ENCODE data around the gene LELP1. TPM values are rescaled to one million over a fixed set of nuclear protein-coding genes. Genes with fewer than 3 reads are reported as not detected.
"Not testable (repeated sequence)": the region's sequence is repeated elsewhere in the genome, so short reads cannot be mapped to it uniquely, and the experiment has no call there.

Gene LELP1
- not detected for total RNA-seq

- POLR2A ChIA-PET: no interaction called here
- CTCF ChIA-PET: no interaction called here
These were observed at the start of gene LELP1 for GRCh38 chr1:153203130-153203529. Gene LELP1 (plus strand): TSS chr1:153203430. CDS start chr1:153204708, 1,278 bp downstream.

DNA sequence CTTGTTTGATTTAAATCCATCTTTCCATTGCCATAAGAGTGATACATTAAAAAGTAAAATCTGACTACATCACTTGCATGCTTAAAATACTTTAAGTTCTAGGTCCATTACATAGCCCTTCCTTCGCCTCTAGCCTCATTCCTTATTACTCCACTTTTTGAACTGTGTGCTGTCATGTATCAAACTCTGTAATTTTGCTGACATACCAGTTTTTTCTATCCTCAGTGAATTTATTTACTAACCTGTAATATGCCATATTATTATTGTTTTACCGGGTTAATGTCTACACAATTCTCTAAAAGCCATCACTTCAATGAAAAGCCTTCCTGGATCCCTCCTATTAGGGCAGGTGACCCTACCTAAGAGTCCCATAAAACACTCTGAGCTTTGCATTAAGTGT is 47.7 kb upstream of the LELP1 start:
- POLR2A ChIA-PET: no interaction called here

DNA sequence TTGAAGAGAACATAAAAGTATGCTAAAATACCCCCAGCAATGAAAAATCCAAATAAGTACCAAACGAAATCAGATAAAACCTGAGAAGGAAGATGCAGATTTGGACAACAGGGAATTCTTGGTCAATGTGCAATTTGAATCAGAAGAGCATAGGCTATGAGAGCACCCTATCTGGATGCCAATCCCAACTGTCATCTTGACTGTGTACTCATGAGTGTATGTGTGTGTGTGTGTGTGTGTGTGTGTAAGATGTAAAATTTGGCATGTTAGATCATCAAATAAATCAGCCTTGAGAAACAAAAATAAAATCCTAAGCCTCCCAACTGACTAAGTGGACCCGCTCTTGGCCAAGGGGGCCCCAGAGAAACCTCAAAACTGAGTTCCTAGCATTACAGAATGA is 34.5 kb upstream of the LELP1 start:
- CTCF ChIA-PET: no interaction called here
- POLR2A ChIA-PET: no interaction called here

More for the DNA sequence above, 47.7 kb upstream of the LELP1 start:
- CTCF ChIA-PET: no interaction called here

DNA sequence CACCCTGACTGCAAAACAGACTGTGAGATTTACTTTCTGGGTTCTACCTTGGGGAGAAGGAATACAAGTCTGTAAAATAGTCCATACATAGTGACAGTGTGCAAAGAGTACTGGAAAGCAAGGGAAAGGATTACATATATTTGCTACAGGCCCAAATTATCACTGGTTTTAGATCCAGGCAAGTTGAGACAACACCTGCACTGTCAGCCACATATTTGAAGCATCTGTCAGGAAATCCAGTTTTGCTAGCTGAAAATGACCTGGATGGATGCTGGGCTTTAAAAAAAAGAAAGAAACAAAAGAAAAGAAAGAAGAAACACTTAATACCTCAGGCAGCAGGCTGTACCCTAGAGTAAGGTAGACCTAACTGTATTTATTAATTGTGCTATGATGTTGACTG is 28.6 kb upstream of the LELP1 start:
- POLR2A ChIA-PET: no interaction called here
- CTCF ChIA-PET: interaction anchor here (0.6 kb wide), 1 partner anchor 1631 kb away, joined by 3 read pairs; no protein-coding TSS in a partner anchor

DNA sequence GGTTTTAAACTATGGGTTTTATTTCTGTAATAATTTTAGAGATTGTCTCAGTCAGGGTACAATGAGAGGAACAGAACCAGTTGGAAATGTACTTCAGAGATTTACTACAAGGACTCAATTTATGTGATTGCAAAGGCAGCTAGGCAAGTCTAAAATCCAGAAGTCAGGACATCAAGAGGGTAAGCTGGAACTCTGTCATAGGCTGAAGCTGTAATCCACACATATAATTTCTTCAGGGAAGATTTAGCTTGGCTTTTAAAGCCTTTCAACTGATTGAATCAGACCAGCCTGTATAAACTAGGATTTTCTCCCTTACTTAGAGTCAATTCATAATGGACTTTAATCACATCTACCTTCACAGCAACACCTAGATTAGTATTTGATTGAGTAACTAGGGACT is 24.3 kb upstream of the LELP1 start:
- ChIA-PET CTCF (no interaction called here), POLR2A (no interaction called here)

DNA sequence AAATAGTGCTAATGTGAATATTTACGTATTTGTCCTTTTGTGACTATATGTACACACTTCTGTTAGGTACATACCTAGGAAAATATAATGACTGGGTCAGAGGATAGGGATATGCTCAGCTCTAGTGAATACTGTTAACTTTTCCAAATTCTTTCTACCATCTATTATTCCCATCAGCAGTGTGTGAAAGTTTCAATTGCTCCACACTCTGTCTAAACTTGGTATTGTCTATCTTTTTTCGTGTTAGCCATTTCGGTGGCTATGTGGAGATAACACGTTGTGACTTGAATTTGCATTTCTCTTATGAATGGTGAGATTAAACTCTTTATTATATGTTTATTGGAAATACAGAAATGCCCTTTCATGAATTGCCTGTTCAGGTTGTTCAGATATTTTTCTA is 22.7 kb upstream of the LELP1 start:
- CTCF ChIA-PET: no interaction called here
- POLR2A ChIA-PET: no interaction called here

DNA sequence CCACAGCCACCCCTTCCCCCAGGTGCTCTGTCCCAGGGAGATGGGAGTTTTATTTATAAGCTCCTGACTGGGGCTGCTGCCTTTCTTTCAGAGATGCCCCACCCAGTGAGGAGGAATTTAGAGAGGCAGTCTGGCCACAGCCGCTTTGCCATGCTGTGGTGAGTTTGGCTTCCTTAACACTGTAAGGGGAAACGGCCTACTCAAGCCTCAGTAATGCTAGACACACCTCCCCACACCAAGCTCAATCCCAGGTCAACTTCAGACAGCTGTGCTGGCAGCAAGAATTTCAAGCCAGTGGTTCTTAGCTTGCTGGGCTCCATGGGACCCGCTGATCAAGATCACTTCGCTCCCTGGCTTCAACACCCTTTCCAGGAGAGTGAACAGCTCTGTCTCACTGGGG is 14.9 kb upstream of the LELP1 start:
- POLR2A ChIA-PET, CTCF ChIA-PET: not testable (repeated sequence)

DNA sequence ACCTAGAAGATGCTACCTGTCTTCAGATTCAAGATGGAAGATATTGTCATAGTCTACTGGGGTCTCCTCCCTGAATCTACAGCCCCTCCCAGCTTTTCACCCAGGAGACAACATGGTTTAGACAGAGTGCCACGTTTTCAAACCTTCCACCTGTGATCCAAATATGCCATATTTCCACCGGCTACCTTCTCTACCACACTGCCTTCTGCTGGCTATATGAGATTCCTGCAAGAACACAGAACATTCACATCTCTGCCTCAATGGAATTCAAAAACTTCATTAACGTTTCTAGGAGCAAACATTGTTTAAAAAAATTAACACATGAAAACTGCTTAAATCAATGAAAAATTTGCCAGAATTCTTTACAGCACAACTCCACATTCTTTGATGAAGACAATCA is 12.9 kb upstream of the LELP1 start:
- POLR2A ChIA-PET: no interaction called here
- CTCF ChIA-PET: no interaction called here

DNA sequence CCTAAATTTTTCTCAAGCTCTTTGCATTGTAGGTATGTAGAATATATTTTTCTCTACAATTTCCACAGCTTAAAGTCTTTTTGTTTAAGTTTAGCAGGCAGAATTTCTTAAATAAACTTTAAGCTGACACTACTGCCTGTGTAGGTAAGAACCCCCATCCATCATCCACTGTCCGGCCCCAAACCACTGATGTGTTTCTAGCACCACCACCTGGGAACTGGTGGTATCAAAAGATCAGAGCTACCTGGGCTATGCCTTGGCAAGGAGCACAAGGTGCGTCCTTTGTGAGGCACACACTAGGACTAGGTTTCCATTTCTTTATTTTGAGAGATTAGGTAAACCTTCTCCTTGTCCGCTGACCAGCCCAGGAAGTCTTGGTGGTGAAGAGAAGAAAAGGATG is 10.5 kb upstream of the LELP1 start:
- ChIA-PET POLR2A (no interaction called here), CTCF (interaction anchor here (1.2 kb wide), 1 partner anchor 18 kb away, joined by 3 read pairs; no protein-coding TSS in a partner anchor)

DNA sequence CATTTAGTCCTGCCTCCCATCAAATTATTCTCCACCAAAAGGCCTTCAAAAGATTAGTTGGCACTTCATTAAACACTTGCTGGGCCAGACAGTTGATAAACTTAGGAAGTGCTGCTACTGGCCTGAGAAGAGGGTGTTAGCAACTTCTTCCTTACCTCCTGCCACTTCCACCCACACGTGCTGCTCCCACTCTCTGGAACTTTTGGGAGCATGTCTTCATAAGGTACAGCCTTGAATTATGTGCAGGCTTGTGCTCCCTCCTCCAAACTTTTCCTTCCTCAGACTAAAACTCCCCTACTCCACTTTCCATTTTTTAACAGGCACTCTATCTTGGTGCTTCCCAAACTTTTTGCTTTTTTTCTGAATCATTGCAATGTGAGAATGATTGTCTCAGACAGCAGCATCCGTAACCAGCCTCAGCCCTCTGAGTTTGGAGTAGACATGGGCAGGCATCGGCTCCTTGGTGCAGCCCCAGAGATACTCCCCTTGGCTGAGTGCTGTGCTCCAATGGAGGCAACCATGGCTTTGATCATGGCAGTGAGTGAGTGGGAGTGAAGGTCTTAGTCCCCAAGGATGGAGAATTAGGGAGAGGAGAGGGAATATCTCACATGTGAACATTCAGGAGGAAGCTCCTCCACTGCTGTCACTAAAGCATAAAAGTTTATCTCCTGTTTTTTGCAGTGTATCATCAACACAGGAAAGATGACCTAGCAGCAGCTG is 8.7 kb upstream of the LELP1 start:
- ChIA-PET POLR2A (no interaction called here), CTCF (no interaction called here)

DNA sequence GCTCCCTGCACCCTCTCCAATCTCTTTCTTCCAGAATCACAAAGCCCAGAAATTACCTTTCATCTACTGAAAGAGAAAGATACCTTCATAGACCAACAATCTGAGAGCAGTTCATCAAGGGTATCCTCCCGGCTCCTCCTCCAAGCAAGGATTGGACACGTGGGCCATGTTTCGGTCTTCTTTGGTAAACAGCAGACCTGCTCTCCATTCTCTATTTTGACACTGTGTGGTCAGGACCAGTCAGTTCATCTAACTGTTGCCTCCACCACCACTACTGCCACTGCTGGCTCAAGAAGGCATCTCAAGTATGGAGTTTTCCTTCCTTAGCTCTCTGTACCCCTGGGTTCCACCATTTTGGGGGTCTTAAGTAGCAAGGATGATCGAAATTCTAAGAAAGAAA is 8.0 kb upstream of the LELP1 start:
- ChIA-PET CTCF (no interaction called here), POLR2A (no interaction called here)

DNA sequence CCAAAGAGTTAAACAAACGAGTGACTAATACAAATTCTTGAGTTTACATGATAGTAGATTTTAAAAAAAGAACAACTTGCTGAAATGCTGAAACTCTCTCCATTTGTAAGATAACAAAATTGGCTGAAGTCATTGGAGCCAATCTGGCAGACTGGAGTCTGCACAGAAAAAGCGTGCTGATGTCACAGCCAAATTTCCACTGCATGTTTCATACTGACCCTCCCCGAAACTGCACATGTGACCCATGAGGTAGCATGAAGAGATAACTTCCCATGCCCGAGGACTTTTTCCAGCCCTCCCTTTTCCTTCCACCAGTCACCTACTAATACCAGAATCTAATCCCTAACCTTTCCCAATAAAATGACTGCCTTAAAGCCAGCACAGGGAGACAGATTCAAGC is 1.2 kb upstream of the LELP1 start:
- ChIA-PET POLR2A (no interaction called here), CTCF (no interaction called here)

DNA sequence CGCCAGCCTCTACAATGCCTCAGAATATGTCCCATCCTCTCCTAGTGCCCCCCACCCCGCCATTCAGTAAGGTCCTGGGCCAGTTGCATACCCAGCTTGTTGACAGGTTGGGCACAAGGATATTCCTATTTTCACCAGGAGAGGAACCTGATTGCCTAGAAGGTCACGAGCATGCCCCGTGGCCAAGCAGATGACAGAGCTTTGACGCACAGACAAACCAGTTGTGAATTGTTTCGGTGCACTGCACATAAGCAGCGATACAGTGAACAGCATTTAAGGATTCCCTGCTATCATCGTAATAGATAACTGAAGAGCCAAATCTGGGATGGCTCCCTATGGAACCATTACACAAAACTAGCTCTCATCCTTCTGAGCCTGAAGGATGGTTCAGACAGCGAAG is 3.4 kb downstream of the LELP1 start:
- ChIA-PET POLR2A (no interaction called here), CTCF (interaction anchor here (0.7 kb wide), 1 partner anchor 12 kb away, joined by 3 read pairs; no protein-coding TSS in a partner anchor)

GRCh38 chr1:153210206-153210605 is 7.0 kb downstream of the LELP1 start:
- POLR2A ChIA-PET: no interaction called here
- CTCF ChIA-PET: interaction anchor here (1.1 kb wide), 1 partner anchor 18 kb away, joined by 3 read pairs; no protein-coding TSS in a partner anchor

DNA sequence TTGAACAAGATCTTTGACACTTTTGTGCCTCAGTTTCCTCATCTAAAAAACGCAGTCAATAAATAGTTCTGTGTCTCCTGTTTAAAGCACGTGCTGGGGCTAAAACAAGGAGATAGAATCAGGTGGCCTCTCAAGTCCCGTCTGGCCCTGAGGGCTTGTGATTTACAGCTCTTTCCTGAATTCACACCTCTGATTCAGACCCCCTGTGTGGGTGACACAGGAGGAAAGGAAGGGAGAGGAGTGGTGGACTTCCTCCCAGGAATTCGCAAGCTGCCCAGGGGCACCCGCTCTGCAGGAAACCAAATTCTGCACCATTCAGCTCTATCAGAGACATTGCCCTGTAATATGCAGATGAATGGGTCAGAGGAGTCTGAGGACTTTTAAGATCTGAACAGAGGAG is 9.0 kb downstream of the LELP1 start:
- ChIA-PET CTCF (no interaction called here), POLR2A (no interaction called here)

DNA sequence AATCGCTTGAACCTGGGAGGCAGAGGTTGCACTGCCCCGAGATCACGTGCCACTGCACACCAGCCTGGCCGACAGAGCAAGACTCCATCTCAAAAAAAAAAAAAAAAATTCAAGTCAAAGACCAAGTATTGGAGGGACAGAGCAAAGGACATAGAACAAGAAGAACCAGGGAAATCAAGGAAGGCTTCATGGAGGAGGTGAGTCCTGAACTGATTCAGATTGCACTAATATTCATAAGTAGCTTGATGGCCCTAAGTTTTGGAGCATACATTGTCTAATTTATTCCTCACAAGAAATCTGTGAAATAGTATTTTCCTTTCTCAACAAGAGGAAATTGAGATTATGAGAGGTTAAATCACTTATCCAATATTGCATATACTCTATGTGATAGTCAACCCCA is 10.3 kb downstream of the LELP1 start:
- POLR2A ChIA-PET: no interaction called here
- CTCF ChIA-PET: no interaction called here

- CTCF ChIA-PET: no interaction called here
- POLR2A ChIA-PET: no interaction called here
These were observed 14.0 kb downstream of the LELP1 start, which contains the start of gene PRR9 for GRCh38 chr1:153217212-153217611. Gene PRR9 (plus strand): TSS chr1:153217584. CDS start chr1:153218145, 561 bp downstream.

GRCh38 chr1:153217744-153218416 is 14.7 kb downstream of the LELP1 start:
- CTCF ChIA-PET: interaction anchor here (0.6 kb wide), 1 partner anchor 11 kb away, joined by 3 read pairs; no protein-coding TSS in a partner anchor

GRCh38 chr1:153220606-153221303 is 17.5 kb downstream of the LELP1 start:
- ChIA-PET CTCF (interaction anchor here (0.7 to 1.5 kb wide), 3 partner anchors 8 to 12 kb away, joined by 3 to 8 read pairs (median 3); no protein-coding TSS in a partner anchor), POLR2A (no interaction called here)

More at GRCh38 chr1:153217744-153218416, 14.7 kb downstream of the LELP1 start:
- POLR2A ChIA-PET: no interaction called here

DNA sequence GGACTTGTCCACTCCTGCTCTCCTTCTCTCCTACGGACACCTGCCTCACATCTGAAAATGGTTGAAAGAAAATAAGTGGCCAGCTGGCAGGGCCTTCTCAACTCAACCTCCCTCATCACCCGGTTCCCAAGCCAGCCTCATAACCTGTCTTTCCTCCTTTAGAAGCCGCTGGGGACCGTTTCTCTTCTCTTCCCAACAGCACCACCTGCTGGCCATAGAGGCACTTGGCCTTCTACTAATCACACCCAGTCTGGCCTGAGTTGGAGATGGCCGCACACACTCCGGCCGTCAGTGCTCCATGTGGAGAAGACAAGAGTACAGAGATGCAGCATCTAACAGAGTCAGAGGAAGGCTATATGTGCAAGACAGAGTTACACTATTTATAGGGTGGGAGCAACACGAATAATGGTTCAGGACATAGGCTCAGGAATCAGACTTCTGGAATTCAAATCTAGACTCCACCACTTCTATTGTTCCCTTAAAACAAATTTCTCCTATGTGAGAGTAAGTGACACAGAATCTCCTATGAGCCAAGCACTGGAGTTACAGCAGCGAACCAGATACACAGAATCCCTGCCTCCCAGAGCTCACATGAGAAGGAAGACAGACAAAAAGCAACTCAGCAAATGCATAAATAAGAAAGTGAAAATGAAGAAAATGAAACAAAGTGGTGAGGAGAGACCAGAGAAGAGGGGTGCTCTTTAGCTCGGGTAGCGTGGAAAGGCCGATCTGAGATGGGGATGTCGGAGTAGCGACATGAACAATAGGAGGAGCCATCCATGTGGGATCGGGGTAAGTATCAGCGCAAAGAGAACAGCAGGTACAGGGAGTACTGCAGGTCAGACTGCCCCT is 20.0 kb downstream of the LELP1 start:
- CTCF ChIA-PET: interaction anchor here (1.0 to 1.5 kb wide), 3 partner anchors 24 to 334 kb away, joined by 3 to 4 read pairs (median 3); no protein-coding TSS in a partner anchor
- POLR2A ChIA-PET: not testable (repeated sequence)

Measured in activated CD8-positive, alpha-beta memory T cell treated with anti-CD3 and anti-CD28 coated beads for 36 hours (primary cell).